HCT116 (cell line): ENCODE measurements around the gene SERPINC1. TPM values are rescaled to one million over a fixed set of nuclear protein-coding genes. Genes with fewer than 3 reads are reported as not detected.

Experiments
- ATAC-seq: fragments of 200-7000 bp; cut with Tn5 transposase; 2 replicates; pipeline ENCODE4 v1.9.1; 2020; ENCODE audit warnings: mild to moderate bottlenecking, moderate library complexity
- BruUV-seq: library from RNA; stranded (reverse); fragments of 400-500 nt; replicated peaks from 2 replicates; lab custom pipeline; 2021; lab: Mats Ljungman, UMichigan
- CTCF ChIA-PET: fragments of 300-600 bp; sonication (Branson Sonifier 250); formaldehyde crosslinking; loops from one replicate; lab custom pipeline; 2021; ENCODE audit warnings: antibody characterized with exemption; lab: Charles Lee
- POLR2A ChIA-PET: fragments of 300-600, 350-600 bp; sonication (Branson Sonifier 250); formaldehyde crosslinking; loops from one replicate; lab custom pipeline; 2021; ENCODE audit warnings: antibody characterized with exemption; lab: Charles Lee
- RAD21 ChIA-PET, 2 experiments: fragments of 300-600 bp; sonication (Branson Sonifier 250); formaldehyde crosslinking; loops; one replicate each; lab custom pipeline; 2023; ENCODE audit warnings: low total read pairs in 2 of 2; ENCODE audit not compliant: uncharacterized antibody in 2 of 2, unreplicated experiment in 2 of 2, low non-redundant PET in 1 of 2; lab: Charles Lee
- DNase-seq: peaks from one replicate; pipeline ENCODE4 v3.0.0-alpha.2; 2010; ENCODE audit warnings: low read depth, low spot score
- H2AFZ ChIP-seq: fragments of 200-600 bp; shearing (Covaris generic), sonication (generic); 2 replicates; pipeline ENCODE4 v1.6.1; 2017; ENCODE audit warnings: low read depth, mixed run types, mixed read lengths, antibody characterized with exemption, low read length; ENCODE audit not compliant: poor library complexity, severe bottlenecking
- H3K27ac ChIP-seq: 2 replicates; pipeline ENCODE4 v1.5.1; 2012; ENCODE audit warnings: low read depth, low read length
- H3K27me3 ChIP-seq: fragments of 200-600 bp; sonication (generic); 2 replicates; pipeline ENCODE4 v1.6.1; 2016; ENCODE audit warnings: mixed run types, low read length, mixed read lengths; ENCODE audit not compliant: insufficient read depth
- H3K36me3 ChIP-seq, 2 experiments: fragments of 200-500 bp in 1 of 2; fragments of 200-600 bp in 1 of 2; sonication (Bioruptor generic) in 1 of 2; sonication (generic) in 1 of 2; 2 replicates each; pipeline versions ENCODE4 v1.5.1 to v1.6.1; 2014 to 2016; ENCODE audit warnings: low read length in 2 of 2, inconsistent platforms in 1 of 2, mixed read lengths in 1 of 2, mixed run types in 1 of 2; ENCODE audit not compliant: insufficient read depth in 2 of 2, control insufficient read depth in 1 of 2
- H3K4me1 ChIP-seq, 2 experiments: fragments of 200-600 bp in 1 of 2; sonication (generic) in 1 of 2; 2 replicates each; pipeline versions ENCODE4 v1.5.1 to v1.6.1; 2012 to 2017; ENCODE audit warnings: low read length in 2 of 2, inconsistent platforms in 1 of 2, mild to moderate bottlenecking in 1 of 2, mixed read lengths in 1 of 2, mixed run types in 1 of 2, moderate library complexity in 1 of 2; ENCODE audit not compliant: insufficient read depth in 2 of 2, control insufficient read depth in 1 of 2
- H3K4me2 ChIP-seq: fragments of 200-600 bp; sonication (generic); 2 replicates; pipeline ENCODE4 v1.6.1; 2017; ENCODE audit warnings: mixed run types, low read length, mixed read lengths
- H3K4me3 ChIP-seq, 2 experiments: fragments of 200-600 bp in 1 of 2; sonication (generic) in 1 of 2; replicated peaks in 1 of 2; 2 replicates each; pipeline ENCODE4 v1.5.1; 2011 to 2016; ENCODE audit warnings: low read length in 2 of 2, control low read depth in 1 of 2, low read depth in 1 of 2, mild to moderate bottlenecking in 1 of 2, mixed read lengths in 1 of 2, mixed run types in 1 of 2
- H3K79me2 ChIP-seq: fragments of 200-600 bp; sonication (generic); 2 replicates; pipeline ENCODE4 v1.6.1; 2017; ENCODE audit warnings: mild to moderate bottlenecking, mixed run types, low read length, moderate library complexity, mixed read lengths; ENCODE audit not compliant: insufficient read depth
- H3K9ac ChIP-seq: fragments of 200-600 bp; sonication (generic); 2 replicates; pipeline ENCODE4 v1.6.1; 2016; ENCODE audit warnings: low read length, mixed read lengths
- H3K9me2 ChIP-seq: fragments of 200-600 bp; sonication (generic), shearing (Covaris generic); 2 replicates; pipeline ENCODE4 v1.6.1; 2017; ENCODE audit warnings: mixed run types, mild to moderate bottlenecking, moderate library complexity; ENCODE audit not compliant: insufficient read depth
- H3K9me3 ChIP-seq, 2 experiments: fragments of 200-500 bp in 1 of 2; fragments of 200-600 bp in 1 of 2; sonication (Bioruptor generic) in 1 of 2; sonication (generic) in 1 of 2; 2 replicates each; pipeline ENCODE4 v1.6.1; 2014 to 2017; ENCODE audit warnings: low read length in 2 of 2, mixed read lengths in 2 of 2, inconsistent platforms in 1 of 2, low read depth in 1 of 2, mild to moderate bottlenecking in 1 of 2, mixed run types in 1 of 2, moderate library complexity in 1 of 2; ENCODE audit not compliant: control insufficient read depth in 1 of 2, insufficient read depth in 1 of 2
- H4K20me1 ChIP-seq: fragments of 200-600 bp; sonication (generic), shearing (Covaris generic); 2 replicates; pipeline ENCODE4 v1.6.1; 2017; ENCODE audit warnings: mixed run types, mild to moderate bottlenecking, moderate library complexity; ENCODE audit not compliant: insufficient read depth
- ATF3 ChIP-seq: IDR thresholded peaks from 2 replicates; pipeline ENCODE4 v1.6.1; 2012
- CBX3 ChIP-seq: IDR thresholded peaks from 2 replicates; pipeline ENCODE4 v1.6.1; 2012; ENCODE audit warnings: low read depth
- CEBPB ChIP-seq: IDR thresholded peaks from 2 replicates; pipeline ENCODE4 v1.6.1; 2012; ENCODE audit warnings: low read depth
- EGR1 ChIP-seq: IDR thresholded peaks from 2 replicates; pipeline ENCODE4 v1.6.1; 2012; ENCODE audit warnings: low read depth
- EZH2 ChIP-seq: fragments of 200-600 bp; sonication (generic); IDR thresholded peaks from 2 replicates; pipeline ENCODE4 v1.6.1; 2017; ENCODE audit warnings: antibody characterized with exemption, mixed run types
- EZH2phosphoT487 ChIP-seq: fragments of 200-600 bp; IDR thresholded peaks from 2 replicates; pipeline ENCODE4 v1.6.1; 2018; ENCODE audit warnings: antibody characterized with exemption, borderline replicate concordance
- FOSL1 ChIP-seq: IDR thresholded peaks from 2 replicates; pipeline ENCODE4 v1.6.1; 2012; ENCODE audit warnings: low read depth
- MAX ChIP-seq: IDR thresholded peaks from 2 replicates; pipeline ENCODE4 v1.6.1; 2012
- POLR2A ChIP-seq: IDR thresholded peaks from 2 replicates; pipeline ENCODE4 v1.7.0; 2011; ENCODE audit warnings: borderline replicate concordance; ENCODE audit not compliant: insufficient read depth, insufficient read length; ENCODE audit errors: extremely low read depth
- RAD21 ChIP-seq: IDR thresholded peaks from 2 replicates; pipeline ENCODE4 v1.6.1; 2012; ENCODE audit warnings: low read depth, mild to moderate bottlenecking
- SIN3A ChIP-seq: IDR thresholded peaks from 2 replicates; pipeline ENCODE4 v1.6.1; 2012; ENCODE audit warnings: low read depth
- SP1 ChIP-seq: IDR thresholded peaks from 2 replicates; pipeline ENCODE4 v1.6.1; 2012; ENCODE audit warnings: low read depth
- SRF ChIP-seq: IDR thresholded peaks from 2 replicates; pipeline ENCODE4 v1.6.1; 2012; ENCODE audit warnings: low read depth
- TCF7L2 ChIP-seq: IDR thresholded peaks from 2 replicates; pipeline ENCODE4 v1.7.0; 2011; ENCODE audit warnings: borderline replicate concordance, inconsistent platforms; ENCODE audit not compliant: insufficient read depth, insufficient read length; ENCODE audit errors: extremely low read depth
- ZBTB33 ChIP-seq: IDR thresholded peaks from 2 replicates; pipeline ENCODE4 v1.6.1; 2011; ENCODE audit warnings: mild to moderate bottlenecking, low read length, moderate library complexity; ENCODE audit not compliant: insufficient replicate concordance; ENCODE audit errors: extremely low read depth
- ZFX ChIP-seq: fragments of 450-650 bp; IDR thresholded peaks from 2 replicates; pipeline ENCODE4 v1.6.1; 2017
- ZNF274 ChIP-seq: fragments of 200-500 bp; sonication (Bioruptor generic); IDR thresholded peaks from 2 replicates; pipeline ENCODE4 v1.6.1; 2014; ENCODE audit warnings: mild to moderate bottlenecking, low read depth, low read length, inconsistent platforms
- intact Hi-C: fragments of 100-400 bp; cut with micrococcal nuclease; formaldehyde crosslinking; loops from 2 replicates; pipeline ENCODE4 v1.10.0; 2022
- total RNA-seq: library from RNA; stranded (reverse); gene quantifications from one replicate; pipeline ENCODE4 v1.2.1, GENCODE V29; 2021; ENCODE audit not compliant: unreplicated experiment

SERPINC1 gene
- total RNA-seq, 1 experiment from 2014 or later, result 0.61 TPM

- no TSS peak for BruUV-seq
Measured at GRCh38 chr1:173900992-173901391, 16.1 kb downstream of the SERPINC1 start.

GRCh38 chr1:173900427-173900826, 16.7 kb downstream of the SERPINC1 start:
- no peak overlapping the region for H3K27ac ChIP-seq
- no peak for DNase-seq
- H3K4me2 ChIP-seq, result no peak overlapping the region
- no peaks in the 10 kb centered on the region for H3K9me3 ChIP-seq
- H2AFZ ChIP-seq, result no peak overlapping the region
- no peaks in the 10 kb centered on the region for H3K4me1 ChIP-seq
- H3K4me3 ChIP-seq, result no peak overlapping the region
- ATAC-seq, result no peak
- intact Hi-C loops, result no loop called here
- H3K27me3 ChIP-seq, result no peaks in the 10 kb centered on the region
- H3K36me3 ChIP-seq, result no peaks in the 10 kb centered on the region
- ChIA-PET RAD21 (no interaction called here), CTCF (no interaction called here), POLR2A (no interaction called here)
- H3K9ac ChIP-seq, result no peak overlapping the region
- H3K9me2 ChIP-seq, result no peaks in the 10 kb centered on the region
- H4K20me1 ChIP-seq, result no peaks in the 10 kb centered on the region
- no peaks in the 10 kb centered on the region for H3K79me2 ChIP-seq
- no TSS peak for BruUV-seq
- no peak for TF ChIP-seq CBX3
- no peak for TF ChIP-seq EGR1
- no peak for TF ChIP-seq POLR2A
- no peak for TF ChIP-seq ZBTB33
- no peak for TF ChIP-seq EZH2
- TF ChIP-seq ZNF274, result no peak
- TF ChIP-seq SIN3A, result no peak
- no peak for TF ChIP-seq ZFX
- no peak for TF ChIP-seq FOSL1
- no peak for TF ChIP-seq MAX
- no peak for TF ChIP-seq ATF3

More at GRCh38 chr1:173900992-173901391, 16.1 kb downstream of the SERPINC1 start:
- Histone ChIP-seq H3K36me3 (no peaks in the 10 kb centered on the region), H3K9me2 (no peaks in the 10 kb centered on the region), H3K27me3 (no peaks in the 10 kb centered on the region), H3K27ac (no peak overlapping the region), H4K20me1 (no peaks in the 10 kb centered on the region), H3K79me2 (no peaks in the 10 kb centered on the region), H3K9me3 (no peaks in the 10 kb centered on the region), H2AFZ (no peak overlapping the region), H3K4me1 (no peaks in the 10 kb centered on the region), H3K9ac (no peak overlapping the region), H3K4me2 (no peak overlapping the region), H3K4me3 (no peak overlapping the region)
- ChIA-PET POLR2A (no interaction called here), CTCF (no interaction called here), RAD21 (no interaction called here)
- TF ChIP-seq SP1 (no peak), CEBPB (no peak), TCF7L2 (no peak), EZH2phosphoT487 (no peak), RAD21 (no peak), SIN3A (no peak), ZNF274 (no peak), CBX3 (no peak), SRF (no peak), MAX (no peak), EGR1 (no peak), ZFX (no peak), ATF3 (no peak)
- ATAC-seq (no peak), DNase-seq (no peak)
- intact Hi-C loops, result no loop called here
